NCI-H1105 treated with DMSO at 0.1 percent for 48 hours (cell line): ENCODE data around the gene SLC35B4.
A peak's percentile ranks its signal among the peaks of the same experiment; 100 is the strongest.

Source experiments
- DNase-seq: peaks from one replicate; lab custom pipeline; 2025; lab: John Stamatoyannopoulos, UW

SLC35B4 gene, protein sequence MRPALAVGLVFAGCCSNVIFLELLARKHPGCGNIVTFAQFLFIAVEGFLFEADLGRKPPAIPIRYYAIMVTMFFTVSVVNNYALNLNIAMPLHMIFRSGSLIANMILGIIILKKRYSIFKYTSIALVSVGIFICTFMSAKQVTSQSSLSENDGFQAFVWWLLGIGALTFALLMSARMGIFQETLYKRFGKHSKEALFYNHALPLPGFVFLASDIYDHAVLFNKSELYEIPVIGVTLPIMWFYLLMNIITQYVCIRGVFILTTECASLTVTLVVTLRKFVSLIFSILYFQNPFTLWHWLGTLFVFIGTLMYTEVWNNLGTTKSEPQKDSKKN

DNA sequence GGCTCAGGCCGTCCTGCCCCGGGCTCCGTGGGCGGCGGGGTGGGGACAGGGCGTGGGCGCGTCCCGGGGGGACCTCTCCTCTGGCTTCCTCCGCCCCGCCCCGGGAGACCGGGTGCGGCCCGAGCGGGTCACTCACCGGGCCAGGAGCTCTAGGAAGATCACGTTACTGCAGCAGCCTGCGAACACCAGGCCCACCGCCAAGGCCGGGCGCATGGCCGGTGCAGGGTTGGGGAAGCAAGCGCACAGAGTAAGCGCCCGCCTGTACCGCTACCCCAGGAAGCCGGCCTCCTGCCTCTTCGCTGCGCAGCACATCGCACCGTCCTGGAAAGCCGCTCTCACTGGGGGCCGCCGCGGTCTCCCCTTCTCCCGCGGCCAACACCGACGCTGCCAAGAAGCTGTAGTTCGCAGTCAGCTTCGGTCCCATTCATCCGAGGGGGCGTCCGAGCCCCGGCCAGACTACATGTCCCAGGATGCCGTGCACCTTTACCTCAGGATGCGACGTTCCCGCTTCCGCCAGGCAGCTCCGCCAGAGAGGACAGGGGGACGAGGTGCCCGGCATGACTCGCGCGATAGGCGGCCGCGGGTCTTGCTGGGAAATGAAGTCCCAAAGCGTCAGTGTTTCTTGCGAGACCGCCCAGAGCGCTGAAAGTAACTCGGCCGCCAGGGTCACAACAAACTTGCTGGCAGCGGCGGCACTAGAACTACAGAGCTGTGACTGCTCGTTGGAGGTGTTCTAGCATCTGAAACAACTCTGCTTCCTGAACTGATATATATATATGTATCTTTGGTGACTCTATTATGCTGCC lies at the start of gene SLC35B4:
Gene SLC35B4, minus strand, starts transcription at position 392 of the 806 bp plus-strand sequence. Its CDS starts 179 bp downstream, at position 213.
- DNase-seq, result peak; percentile 97

DNA sequence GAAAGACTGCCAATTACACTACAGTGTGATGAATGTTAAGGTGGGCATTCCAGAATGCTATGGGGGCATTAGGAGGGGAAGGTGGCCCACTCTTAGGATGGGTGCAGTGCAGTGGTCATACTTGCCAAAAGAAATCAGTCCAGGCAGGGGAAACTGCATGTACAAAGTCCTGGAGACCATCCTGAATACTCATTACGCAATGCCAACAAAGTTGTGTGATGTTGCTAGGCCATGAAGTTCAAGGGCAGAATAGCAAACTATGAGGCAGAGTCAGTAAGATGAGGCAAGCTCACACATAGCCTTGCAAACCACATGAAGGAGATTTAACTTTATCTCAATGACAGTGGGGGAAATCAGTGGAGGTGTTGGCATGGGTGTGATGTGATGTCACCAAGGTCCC lies 49.8 kb upstream of the SLC35B4 start:
- DNase-seq, result no peak

DNA sequence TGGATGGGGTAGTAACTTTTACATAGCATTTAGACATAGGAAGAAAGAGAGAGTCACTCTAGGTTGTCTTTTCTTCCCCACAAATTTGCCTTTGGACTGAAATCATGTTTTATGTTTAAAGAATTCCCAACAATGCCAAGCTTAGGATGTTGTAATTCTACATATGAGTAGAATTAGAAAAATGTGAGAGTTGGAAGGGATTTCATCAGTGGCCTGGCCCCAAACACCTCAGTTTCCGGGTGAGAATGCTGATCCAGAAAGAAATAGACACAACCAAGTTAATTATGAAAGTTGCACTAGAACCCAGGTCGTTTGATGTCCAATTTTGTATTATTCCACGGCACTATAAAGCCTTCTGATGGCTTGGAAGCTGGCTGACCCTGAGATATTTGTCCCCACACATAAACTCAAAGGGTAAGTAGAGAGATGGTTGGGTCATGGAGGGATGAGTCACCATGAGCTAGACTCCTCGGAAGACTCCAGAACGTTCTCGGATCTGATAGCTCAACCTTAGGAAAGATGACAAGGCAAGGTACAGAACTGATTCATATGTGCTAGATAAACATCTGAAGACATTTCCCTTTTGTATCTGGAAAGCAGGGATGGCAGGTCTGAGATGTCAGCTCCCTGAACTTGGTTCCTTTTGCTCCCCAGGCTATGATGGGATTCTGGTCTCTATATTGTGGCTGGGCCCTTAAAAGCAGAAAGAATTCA lies 48.8 kb upstream of the SLC35B4 start:
- no peak for DNase-seq

DNA sequence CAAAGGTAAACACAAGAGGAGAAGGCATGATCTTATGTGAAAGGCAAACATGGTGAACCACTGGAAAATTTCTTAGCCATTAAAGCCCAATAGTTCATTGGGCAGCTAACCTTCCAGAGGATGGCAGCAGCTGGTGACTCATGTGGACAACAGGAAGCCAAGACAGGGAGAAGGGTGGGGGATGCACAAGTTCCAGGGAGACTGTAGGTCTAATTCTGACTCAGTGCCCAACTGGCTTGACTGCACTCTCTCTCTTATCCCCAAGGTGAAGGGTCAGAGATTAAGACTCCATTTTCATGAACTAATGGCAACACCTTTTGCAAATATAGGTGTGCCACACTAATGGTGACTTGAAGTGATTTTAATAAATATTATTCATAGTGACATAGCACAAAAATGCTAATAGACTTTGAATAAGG lies 47.9 kb upstream of the SLC35B4 start:
- DNase-seq, result no peak

DNA sequence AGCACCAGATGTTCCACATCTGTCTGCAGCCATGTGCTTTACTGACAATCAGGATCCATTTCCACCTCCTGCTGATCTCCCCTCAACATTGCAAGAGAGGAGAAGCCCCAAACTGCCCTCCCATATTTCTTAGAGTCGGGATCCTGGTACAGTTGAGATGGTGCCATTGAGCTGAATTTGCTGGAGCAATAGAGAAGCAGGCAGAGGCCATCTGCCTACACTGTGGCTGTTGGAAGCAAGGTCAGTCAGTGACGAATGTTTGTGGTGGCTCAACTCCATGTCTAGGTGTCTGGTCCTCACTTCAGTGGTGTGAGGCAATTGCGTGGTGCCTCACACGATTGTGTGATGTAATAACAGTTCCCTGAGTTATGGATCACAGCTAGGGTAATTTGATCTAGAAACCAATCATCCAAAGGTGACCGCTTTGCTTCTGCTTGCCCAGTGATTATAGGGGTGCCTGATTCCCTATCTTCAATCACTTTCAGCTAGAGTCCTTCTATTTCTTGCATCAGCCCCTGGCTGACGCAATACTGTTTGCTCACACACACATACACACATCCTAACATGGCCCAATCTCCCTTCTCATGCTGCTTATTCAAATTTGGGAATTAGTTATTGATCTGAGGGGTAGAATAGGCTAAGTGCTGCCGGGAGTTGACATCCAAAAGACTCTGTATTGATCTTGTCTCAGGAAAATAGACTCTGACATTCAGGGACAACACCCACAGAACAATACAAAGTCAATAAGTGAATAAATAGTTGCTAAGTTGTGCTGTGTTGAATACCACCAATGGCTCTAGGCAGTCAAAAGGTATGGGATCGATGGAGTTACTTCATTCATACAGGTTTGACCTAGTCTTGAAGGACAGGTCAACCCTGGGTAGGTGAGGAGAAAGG lies 46.1 kb upstream of the SLC35B4 start:
- DNase-seq, result no peak

DNA sequence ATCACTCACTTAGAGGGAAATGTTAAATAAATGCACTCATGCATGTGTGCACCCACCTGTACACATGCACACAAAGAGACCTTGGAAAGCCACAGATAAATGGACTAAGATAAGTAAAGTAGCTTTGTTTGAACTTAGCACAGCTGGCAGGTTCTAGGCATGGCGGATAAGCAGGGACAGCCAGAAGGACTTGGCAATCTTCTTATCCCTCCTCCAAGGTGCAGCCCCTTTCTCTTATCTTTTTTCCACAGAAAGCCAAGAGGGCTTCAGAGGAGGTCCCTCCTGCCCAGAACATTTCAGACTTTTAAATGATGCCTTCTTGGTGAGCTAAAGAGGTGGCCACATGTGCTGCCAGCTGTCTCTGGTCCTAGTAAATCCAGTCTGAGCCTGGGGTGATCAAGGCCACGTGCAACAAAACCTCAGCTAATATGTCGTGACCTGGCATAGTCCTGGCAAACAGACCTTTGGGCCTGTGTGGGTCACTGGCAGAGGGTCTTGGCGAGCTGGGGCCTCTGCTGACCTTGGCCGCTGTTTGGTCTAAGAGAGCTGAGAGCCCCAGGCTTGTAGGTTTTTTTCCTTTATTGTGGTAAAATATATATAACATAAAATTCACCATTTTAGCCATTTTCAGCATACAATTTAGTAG lies 43.2 kb upstream of the SLC35B4 start:
- DNase-seq, result no peak

DNA sequence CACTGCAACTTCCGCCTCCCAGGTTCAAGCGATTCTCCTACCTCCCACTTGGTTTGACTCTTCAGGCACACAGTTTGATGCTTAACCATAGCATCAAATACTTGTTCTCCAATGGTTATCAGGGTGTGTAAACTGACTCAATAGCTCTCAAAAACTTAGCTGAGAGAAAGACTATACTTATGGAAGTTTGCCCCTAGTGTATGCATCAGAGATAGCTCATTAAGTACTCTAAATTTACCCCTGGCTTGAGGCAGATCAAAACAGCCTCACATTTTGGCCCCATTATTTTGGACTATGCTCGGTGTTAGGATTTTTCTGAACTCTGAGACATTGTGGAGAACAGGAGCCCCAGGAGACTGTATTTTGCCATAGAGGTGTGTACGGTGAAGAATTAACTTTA lies 40.8 kb upstream of the SLC35B4 start:
- DNase-seq, result no peak

DNA sequence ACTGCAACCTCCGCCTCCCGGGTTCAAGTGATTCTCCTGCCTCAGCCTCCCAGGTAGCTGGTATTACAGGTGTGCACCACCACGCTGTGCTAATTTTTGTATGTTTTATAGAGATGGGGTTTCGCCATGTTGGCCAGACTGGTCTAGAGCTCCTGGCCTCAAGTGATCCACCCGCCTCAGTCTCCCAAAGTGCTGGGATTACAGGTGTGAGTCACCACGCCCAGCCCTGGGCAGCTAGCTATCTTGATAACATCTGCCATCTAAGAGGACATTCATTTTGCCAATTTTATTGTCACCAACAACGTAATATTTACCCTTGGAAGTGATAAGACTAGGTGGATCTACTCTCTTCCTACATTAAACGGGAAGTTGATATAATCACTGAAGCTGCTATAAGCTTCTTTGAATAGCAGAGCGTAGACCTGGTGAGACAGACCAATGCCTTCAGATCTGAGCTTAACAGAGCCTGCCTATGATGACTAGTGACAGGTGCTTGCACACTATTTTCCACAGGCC lies 39.7 kb upstream of the SLC35B4 start:
- DNase-seq, result no peak

DNA sequence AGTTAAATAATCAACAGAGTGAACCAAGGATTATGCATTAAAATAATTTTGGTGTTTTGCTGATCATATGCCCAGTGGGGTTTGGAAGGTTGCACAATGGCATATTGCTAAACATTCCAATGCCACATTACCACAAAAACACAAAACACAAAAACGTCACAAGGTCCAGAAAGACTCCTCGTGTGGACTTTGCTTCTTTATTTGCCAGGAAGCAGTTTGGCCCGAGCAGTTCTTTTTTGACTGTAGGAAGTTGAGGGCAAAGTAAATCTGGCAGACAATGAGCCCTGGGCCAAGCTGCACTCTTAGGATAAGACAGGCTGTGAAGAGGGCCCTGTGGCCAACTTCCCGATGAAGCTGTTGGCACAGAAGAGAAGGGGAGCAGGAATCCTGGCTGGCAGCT lies 39.2 kb upstream of the SLC35B4 start:
- no peak for DNase-seq

DNA sequence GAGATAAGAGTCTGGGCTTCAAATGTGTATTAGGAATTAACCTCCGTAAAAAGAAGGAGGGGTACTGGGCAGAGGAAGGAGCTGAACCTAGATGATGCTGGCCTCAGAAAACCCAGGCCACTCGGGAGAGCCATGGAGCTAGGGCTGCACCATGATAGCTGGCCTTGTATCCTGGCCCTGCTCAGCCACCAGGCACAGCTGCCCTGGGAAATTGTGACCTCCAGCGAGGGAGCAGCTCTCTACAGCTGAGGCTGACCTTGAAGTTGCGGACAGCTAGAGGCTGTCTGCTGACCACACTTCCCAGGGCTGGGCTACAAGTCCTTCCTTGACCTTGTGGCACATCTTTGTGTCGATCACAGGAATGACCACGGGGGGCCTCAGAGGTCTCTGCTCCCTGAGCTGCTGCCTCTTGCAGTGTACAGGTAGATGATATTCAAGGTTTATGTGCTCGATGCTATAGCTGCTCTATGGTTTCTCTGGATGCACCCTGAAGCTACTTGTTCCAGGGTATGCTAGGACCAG lies 38.3 kb upstream of the SLC35B4 start:
- DNase-seq, result no peak

DNA sequence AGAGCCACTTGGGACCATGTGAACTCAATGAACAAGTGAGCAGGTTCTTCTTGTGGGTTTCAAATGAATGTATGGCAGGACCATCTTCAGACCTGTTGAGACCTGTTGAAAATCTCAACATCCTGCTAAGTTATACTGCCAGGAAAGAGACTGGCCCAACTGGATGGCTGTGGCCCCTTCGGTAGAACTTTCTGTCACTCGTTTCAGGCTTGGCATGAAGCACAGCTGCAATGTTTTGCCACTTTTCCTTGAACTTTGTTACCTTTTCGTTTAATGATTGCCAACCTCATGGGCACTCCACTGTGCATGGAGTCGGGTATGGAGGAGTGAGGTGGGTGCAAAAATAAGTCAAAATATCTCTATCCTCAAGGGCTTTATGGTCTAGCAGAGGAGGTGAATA lies 36.7 kb upstream of the SLC35B4 start:
- no peak for DNase-seq

DNA sequence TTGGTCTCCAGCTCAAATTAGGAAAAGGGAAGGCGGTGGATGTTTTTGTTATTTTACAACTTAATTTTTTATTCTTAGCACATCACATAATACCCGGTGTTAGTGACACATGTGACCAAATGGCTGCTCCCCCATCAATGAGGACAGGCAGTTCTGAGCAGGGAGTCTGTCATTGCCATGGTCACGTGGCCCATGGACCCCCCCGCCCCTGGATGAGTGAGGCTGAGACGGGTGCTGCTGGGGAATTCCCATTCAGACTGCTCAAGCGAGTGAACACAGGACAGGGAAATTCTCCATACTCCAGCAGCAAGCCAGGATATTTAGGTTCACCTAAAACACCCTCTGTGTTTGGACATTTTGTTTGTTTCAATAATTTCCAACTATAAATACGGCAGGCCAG lies 34.7 kb upstream of the SLC35B4 start:
- no peak for DNase-seq

DNA sequence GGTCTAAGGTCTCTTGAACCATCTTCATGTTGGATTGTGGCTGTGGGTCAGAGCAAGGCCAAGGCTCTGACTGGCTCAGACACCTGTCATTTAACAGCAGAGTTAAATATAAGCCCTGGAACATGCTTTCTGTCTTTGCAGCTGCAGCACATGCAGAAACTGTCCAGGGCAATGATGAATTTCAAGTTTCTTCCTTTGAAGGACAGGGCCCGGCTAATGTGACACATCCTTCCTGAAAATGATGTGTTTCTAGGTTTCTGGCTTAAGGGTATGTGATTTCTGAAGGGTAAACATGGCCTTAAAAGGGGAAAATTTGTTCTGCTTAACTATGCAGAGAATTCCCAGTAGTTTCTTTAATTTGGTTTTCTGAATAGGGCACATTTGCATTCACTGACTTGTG lies 34.0 kb upstream of the SLC35B4 start:
- no peak for DNase-seq

DNA sequence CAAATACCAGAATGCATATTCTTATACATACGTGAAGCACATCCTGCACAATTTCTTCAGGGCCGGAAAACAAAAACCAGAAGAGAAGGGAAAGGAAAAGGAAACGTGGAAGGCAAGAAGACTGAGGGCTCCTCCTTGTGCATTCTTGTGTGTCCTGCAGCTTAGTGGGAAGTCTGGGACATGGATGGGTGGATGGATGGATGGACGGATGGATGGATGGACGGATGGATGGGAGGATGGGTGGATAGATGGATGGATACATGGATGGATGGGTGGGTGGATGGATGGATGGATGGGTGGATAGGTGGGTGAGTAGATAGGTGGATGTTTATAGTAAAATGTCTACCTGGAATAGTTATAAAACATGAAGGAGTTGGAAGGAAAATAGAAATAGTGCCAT lies 30.8 kb upstream of the SLC35B4 start:
- no peak for DNase-seq

DNA sequence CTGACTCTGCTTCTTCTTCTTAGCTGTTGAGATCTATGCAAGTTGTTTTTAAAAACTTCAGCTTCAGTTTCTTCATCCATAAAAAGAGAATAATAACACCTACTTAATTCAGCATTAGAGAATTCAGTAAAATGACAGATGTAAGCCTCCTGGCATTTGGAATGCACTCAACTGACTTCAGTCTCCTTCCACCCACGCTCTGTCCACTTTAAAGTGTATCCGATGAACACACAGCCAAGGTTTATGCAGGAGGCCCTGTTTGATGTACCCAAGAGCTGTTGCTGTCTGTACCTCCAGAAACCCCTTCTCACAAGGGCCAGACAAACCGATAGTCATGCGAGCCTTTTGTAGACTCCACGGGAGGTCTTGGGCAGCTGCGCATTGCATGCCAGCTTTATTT lies 27.1 kb upstream of the SLC35B4 start:
- DNase-seq, result no peak

DNA sequence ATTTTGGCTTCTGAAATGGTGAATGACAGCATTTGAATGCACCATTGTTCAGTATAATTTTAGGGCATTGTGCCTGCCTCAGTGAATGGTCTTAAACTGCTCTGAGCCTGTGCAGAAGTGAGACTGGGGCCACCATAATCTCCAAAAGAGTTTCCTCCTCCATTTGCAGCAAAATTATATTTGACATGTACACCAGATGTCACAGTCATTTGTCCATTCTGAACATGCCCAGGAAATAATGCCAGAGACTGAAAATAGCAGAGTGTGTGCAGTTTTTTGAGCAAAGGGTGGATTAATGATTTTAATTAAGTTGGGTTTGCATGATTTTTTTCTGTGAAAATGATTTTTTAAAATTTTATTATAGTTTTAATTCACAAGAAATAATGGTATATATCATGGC lies 26.4 kb upstream of the SLC35B4 start:
- DNase-seq, result no peak

DNA sequence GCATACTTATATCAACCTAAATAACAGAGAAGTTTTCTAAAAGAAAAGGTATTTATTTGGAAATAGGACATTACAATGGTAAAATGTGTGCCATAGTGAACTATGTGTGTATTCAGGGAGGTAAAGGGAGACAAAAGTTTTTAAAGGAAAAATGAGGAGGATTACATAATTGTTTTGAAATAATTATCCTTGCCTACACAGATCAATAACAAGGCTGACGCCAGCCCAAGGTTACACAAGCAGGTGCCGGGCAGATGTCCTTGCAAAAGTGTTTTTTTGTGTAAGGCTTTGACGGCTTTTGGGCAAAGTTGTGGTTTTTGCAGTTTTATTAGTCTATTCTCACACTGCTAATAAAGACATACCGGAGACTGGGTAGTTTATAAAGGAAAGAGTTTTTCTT lies 22.7 kb upstream of the SLC35B4 start:
- DNase-seq, result no peak

DNA sequence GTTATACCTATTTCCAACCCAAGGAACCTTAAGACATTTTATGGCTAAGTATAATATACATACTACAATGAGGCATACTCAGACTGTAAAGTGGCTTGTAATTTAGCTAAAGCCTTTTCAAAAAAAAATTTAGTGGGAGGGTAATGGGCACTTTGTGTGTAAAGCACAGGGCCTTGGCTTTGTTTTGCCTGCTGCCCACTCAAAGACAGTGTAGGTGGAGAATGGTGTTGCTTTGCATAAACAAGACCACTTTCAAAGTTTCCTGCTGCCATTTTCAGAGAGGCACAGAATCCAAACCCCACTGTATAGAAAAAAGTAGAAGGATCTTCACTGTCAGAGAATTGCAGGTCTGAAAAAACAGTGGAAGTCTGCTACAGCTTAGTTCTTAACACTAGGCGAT lies 21.2 kb upstream of the SLC35B4 start:
- no peak for DNase-seq

DNA sequence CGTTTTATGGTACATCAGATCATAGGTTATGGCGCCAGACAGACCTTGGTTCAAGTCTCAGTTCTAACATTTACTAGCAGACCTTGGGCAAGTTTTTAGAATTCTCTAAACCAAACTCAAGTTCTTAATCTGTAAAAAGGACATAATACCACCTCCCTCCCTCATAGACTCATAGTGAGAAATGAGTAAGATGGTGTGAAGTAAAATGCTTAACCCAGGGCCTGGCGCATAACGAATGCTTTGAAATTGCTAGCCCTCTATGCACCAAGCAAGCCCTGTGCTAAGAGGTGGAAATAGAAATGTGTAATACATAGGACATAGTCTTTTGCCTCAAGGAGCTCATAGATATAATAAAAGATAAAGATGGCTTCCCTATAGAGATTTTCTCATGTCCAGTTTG lies 17.7 kb upstream of the SLC35B4 start:
- DNase-seq, result no peak

DNA sequence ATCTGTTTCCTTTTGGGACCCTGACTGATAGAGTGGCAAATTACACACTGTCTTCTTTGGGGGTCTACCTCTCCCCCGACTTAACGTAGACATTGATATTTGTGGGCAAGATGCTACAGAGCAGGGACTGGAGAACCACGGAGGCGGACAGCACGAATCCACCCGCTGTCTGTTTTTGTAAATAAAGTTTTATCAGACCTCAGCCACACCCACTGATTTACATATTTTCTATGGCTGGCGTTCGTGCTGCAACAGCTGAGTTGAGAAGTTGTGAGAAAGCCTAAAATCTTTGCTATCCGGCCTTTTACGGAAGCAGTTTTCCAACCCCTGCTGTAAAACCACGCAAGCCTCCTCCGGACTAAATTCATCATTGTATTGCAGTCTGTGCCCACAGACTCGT lies 17.2 kb upstream of the SLC35B4 start:
- DNase-seq, result no peak

DNA sequence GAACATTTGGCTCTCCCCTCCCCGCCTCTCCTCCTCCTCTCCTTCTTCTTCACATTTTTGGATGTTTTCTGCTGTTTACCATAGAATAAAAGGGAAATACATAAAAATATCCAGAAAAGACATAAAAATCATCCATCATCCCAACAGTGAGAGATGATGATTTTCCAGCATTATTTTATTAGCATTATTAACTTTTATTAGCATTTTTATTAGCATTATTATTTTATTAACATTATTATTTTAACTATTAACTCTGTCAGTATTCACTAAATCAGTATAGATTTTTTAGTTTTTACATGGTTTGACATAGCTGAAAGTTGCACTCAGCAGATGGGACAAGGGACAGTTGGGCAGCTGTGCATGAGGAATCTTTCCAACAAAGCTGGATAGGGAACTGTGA lies 16.2 kb upstream of the SLC35B4 start:
- no peak for DNase-seq
